ENCODE measurements around the gene PTCSC3. TPM values are rescaled to one million over a fixed set of nuclear protein-coding genes. Genes with fewer than 3 reads are reported as not detected.
"Not testable (repeated sequence)": the region's sequence is repeated elsewhere in the genome, so short reads cannot be mapped to it uniquely, and the experiment has no call there.

PTCSC3 gene
- total RNA-seq, 1 experiment from 2014 or later = not detected

DNA sequence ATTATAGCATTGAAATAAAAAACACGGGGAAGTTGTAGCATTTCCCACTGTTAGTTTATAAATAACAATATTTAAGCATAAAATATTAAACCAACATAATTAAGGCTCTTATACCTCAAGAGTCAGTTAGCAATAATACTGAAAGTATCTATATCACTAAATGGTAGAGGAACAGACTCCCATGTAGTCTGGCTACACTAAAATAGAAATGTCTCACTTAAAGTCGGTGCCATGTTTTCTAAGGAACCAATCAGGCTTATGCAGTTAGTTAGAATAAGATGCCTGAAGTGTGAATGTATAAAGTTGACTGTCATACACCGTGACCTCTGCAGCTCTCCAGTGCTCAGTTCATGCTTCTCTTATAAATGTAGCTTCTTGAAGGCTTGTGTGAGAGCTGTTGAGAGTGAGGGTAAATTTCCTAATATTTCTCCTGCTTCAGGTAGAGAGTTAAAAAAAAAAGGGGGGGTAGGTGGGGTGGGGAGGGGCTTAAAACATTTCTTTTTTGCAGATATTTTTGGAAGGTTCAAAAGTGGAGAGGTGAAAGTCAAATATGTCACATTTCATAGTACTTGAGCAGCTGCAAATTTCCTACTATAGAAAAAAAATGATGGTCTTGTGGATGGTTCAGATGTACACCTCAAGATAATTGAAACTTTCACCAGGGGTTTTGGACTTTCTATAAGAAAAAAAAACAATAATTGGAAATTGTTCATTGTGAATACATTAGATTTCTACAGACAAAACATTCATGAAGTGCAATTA is 64.5 kb downstream of the PTCSC3 start:
- Histone ChIP-seq H3K36me3 (ENCODE audit: control insufficient read depth, insufficient read depth, low read length) (no peaks in the 10 kb centered on the region), H3K4me3 (ENCODE audit: low read depth in 2 of 2, low read length in 2 of 2) (no peak overlapping the region), H3K27me3 (ENCODE audit: control insufficient read depth, insufficient read depth, low read length) (peaks cover 4% of the 10 kb centered on the region), H3K27ac (ENCODE audit: low read length) (no peak overlapping the region), H3K9me3 (ENCODE audit: control insufficient read depth, insufficient read depth, low read depth, low read length) (no peaks in the 10 kb centered on the region), H3K4me1 (ENCODE audit: control insufficient read depth, insufficient read depth, low read length) (no peaks in the 10 kb centered on the region)
- no peak for TF ChIP-seq POLR2AphosphoS5 (IDR thresholded peaks at IDR 0.05; ENCODE audit: low read depth, low read length)
- no peak for TF ChIP-seq SIN3A (IDR thresholded peaks at IDR 0.05; ENCODE audit: borderline replicate concordance, insufficient read depth, low read depth, low read length)
- TF ChIP-seq TCF7L2 (IDR thresholded peaks at IDR 0.05; ENCODE audit: low read depth, low read length) = no peak
- TF ChIP-seq, protein P1, sequence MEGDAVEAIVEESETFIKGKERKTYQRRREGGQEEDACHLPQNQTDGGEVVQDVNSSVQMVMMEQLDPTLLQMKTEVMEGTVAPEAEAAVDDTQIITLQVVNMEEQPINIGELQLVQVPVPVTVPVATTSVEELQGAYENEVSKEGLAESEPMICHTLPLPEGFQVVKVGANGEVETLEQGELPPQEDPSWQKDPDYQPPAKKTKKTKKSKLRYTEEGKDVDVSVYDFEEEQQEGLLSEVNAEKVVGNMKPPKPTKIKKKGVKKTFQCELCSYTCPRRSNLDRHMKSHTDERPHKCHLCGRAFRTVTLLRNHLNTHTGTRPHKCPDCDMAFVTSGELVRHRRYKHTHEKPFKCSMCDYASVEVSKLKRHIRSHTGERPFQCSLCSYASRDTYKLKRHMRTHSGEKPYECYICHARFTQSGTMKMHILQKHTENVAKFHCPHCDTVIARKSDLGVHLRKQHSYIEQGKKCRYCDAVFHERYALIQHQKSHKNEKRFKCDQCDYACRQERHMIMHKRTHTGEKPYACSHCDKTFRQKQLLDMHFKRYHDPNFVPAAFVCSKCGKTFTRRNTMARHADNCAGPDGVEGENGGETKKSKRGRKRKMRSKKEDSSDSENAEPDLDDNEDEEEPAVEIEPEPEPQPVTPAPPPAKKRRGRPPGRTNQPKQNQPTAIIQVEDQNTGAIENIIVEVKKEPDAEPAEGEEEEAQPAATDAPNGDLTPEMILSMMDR (IDR thresholded peaks at IDR 0.05) = no peak
- no peak for TF ChIP-seq REST (IDR thresholded peaks at IDR 0.05; ENCODE audit: insufficient read depth in 1 of 2, low read depth in 2 of 2, low read length in 1 of 2)
- CTCF ChIA-PET = no interaction called here
- POLR2A ChIA-PET = no interaction called here
- ATAC-seq (no peak), DNase-seq (ENCODE audit: low read depth, low spot score) (no peak)
- no TSS peak for BruUV-seq (replicated peaks)
- in situ Hi-C loops (cut with HindIII; ENCODE audit: low pct_unique_long_range_greater_than_20kb, low sequenced_read_pairs) = no loop called here
- intact Hi-C loops (cut with micrococcal nuclease; ENCODE audit: unreplicated experiment) = no loop called here

- in situ Hi-C loops (cut with HindIII; ENCODE audit: low pct_unique_long_range_greater_than_20kb, low sequenced_read_pairs) = no loop called here
- Histone ChIP-seq H3K27me3 (ENCODE audit: control insufficient read depth, insufficient read depth, low read length) (peaks cover 2% of the 10 kb centered on the region; the same call in 1 of the 2 replicates), H3K9me3 (ENCODE audit: control insufficient read depth, insufficient read depth, low read depth, low read length) (no peaks in the 10 kb centered on the region), H3K4me1 (ENCODE audit: control insufficient read depth, insufficient read depth, low read length) (no peaks in the 10 kb centered on the region), H3K36me3 (ENCODE audit: control insufficient read depth, insufficient read depth, low read length) (no peaks in the 10 kb centered on the region), H3K27ac (ENCODE audit: low read length) (no peak overlapping the region), H3K4me3 (ENCODE audit: low read depth in 2 of 2, low read length in 2 of 2) (no peak overlapping the region)
- ATAC-seq (no peak), DNase-seq (ENCODE audit: low read depth, low spot score) (no peak)
- TF ChIP-seq, protein P1 (IDR thresholded peaks at IDR 0.05) = peak; percentile 12; the same call in 1 of the 2 replicates
- no peak for TF ChIP-seq POLR2AphosphoS5 (IDR thresholded peaks at IDR 0.05; ENCODE audit: low read depth, low read length)
- intact Hi-C loops (cut with micrococcal nuclease; ENCODE audit: unreplicated experiment) = no loop called here
- ChIA-PET CTCF (interaction anchor here (0.5 kb wide), 1 partner anchor 630 kb away, joined by 3 read pairs; no protein-coding TSS in a partner anchor), POLR2A (no interaction called here)
- no TSS peak for BruUV-seq (replicated peaks)
Measured at GRCh38 chr14:36105401-36105800, 71.1 kb downstream of the PTCSC3 start.

GRCh38 chr14:36104258-36104657 is 72.3 kb downstream of the PTCSC3 start:
- H3K27me3 ChIP-seq (ENCODE audit: control insufficient read depth, insufficient read depth, low read length); BruUV-seq (replicated peaks); H3K4me1 ChIP-seq (ENCODE audit: control insufficient read depth, insufficient read depth, low read length); H3K9me3 ChIP-seq (ENCODE audit: control insufficient read depth, insufficient read depth, low read depth, low read length); intact Hi-C loops (cut with micrococcal nuclease; ENCODE audit: unreplicated experiment); H3K36me3 ChIP-seq (ENCODE audit: control insufficient read depth, insufficient read depth, low read length); POLR2A ChIA-PET; H3K4me3 ChIP-seq (ENCODE audit: low read depth in 2 of 2, low read length in 2 of 2); ATAC-seq; CTCF ChIA-PET; DNase-seq (ENCODE audit: low read depth, low spot score); in situ Hi-C loops (cut with HindIII; ENCODE audit: low pct_unique_long_range_greater_than_20kb, low sequenced_read_pairs); H3K27ac ChIP-seq (ENCODE audit: low read length): not testable (repeated sequence)

Data from Panc1 (cell line).